NB4 (cell line): ENCODE data around the gene TMEM107.

ENCODE experiments used
- CTCF ChIP-seq: IDR thresholded peaks from one replicate; pipeline ENCODE4 v1.5.1; 2012; ENCODE audit warnings: low read depth, low read length
- MAX ChIP-seq: IDR thresholded peaks from 2 replicates; pipeline ENCODE4 v1.6.1; 2011; ENCODE audit warnings: low read depth, low read length
- MYC ChIP-seq: IDR thresholded peaks from 2 replicates; pipeline ENCODE4 v1.6.1; 2011; ENCODE audit warnings: low read depth, low read length
- POLR2A ChIP-seq: IDR thresholded peaks from 2 replicates; pipeline ENCODE4 v1.6.1; 2011; ENCODE audit warnings: mild to moderate bottlenecking; ENCODE audit not compliant: insufficient read length; ENCODE audit errors: extremely low read depth

DNA sequence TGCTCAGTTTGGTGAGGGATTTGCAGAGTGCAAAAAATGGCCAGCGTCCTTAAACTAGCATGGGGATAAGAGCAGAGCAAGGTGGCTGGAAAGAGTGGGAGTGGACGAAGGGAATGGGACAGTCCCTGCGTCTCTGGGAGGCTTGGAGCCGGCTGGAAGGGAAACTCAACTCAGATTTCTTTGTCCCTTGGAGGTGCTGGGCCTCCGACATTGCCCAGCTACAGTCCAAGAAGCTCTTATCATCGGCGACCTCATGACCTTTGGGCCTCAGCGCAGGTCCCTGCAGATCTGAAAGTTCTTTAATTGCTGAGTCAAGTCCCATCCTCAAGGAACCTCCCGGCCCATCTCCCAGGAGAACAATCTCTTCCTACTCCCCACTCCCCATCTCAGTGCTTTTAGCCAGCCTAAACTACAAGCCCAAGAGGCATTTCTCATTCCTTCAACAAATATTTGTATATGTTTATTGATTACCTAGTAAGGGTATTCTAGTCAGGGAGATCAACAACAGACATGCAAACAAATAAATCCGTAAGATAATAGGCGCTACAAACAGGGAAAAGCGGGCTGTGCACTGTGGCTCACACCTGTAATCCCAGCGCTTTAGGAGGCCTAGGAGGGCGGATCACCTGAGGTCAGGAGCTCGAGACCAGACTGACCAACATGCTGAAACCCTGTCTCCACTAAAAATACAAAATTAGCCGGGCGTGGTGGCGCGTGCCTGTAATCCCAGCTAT is 985 bp upstream of the TMEM107 start:
- TF ChIP-seq CTCF (no peak), POLR2A (no peak), MYC (no peak), MAX (no peak)
